CD4-positive, alpha-beta T cell treated with Interleukin-15 for 1 hour (primary cell): ENCODE data around the gene LRRC39.
"Not testable (repeated sequence)": the region's sequence is repeated elsewhere in the genome, so short reads cannot be mapped to it uniquely, and the experiment has no call there.

Experiments
- DNase-seq: peaks from one replicate; pipeline ENCODE4 v3.0.0-alpha.2; 2020

Gene LRRC39

GRCh38 chr1:100178091-100178490, at the start of gene LRRC39:
LRRC39 (minus strand) TSS chr1:100178256; CDS start chr1:100168516, 9,740 bp downstream.
- no peak for DNase-seq

- no peak for DNase-seq
These were observed 44.4 kb upstream of the LRRC39 start for GRCh38 chr1:100222428-100222827.

- no peak for DNase-seq
These were observed 41.8 kb upstream of the LRRC39 start for GRCh38 chr1:100219883-100220282.

- no peak for DNase-seq
These were observed 41.4 kb upstream of the LRRC39 start for GRCh38 chr1:100219457-100219856.

GRCh38 chr1:100217834-100218233, 39.8 kb upstream of the LRRC39 start:
- no peak for DNase-seq

GRCh38 chr1:100215101-100215500, 37.0 kb upstream of the LRRC39 start:
- DNase-seq: no peak

GRCh38 chr1:100213141-100213540, 35.1 kb upstream of the LRRC39 start:
- no peak for DNase-seq

- DNase-seq: no peak
These were observed 28.2 kb upstream of the LRRC39 start for GRCh38 chr1:100206301-100206700.

GRCh38 chr1:100205593-100205992, 27.5 kb upstream of the LRRC39 start:
- not testable (repeated sequence) for DNase-seq

GRCh38 chr1:100205103-100205502, 27.0 kb upstream of the LRRC39 start:
- DNase-seq: not testable (repeated sequence)

GRCh38 chr1:100202703-100203102, 24.6 kb upstream of the LRRC39 start:
- DNase-seq: not testable (repeated sequence)

GRCh38 chr1:100200060-100200459, 22.0 kb upstream of the LRRC39 start:
- not testable (repeated sequence) for DNase-seq

GRCh38 chr1:100198596-100198995, 20.5 kb upstream of the LRRC39 start:
- no peak for DNase-seq

GRCh38 chr1:100188617-100189016, 10.6 kb upstream of the LRRC39 start:
- DNase-seq: no peak

GRCh38 chr1:100187912-100188311, 9.9 kb upstream of the LRRC39 start:
- no peak for DNase-seq

- DNase-seq: peak; percentile 18
These were observed 6.5 kb upstream of the LRRC39 start for GRCh38 chr1:100184536-100184935.

- no peak for DNase-seq
These were observed 5.3 kb upstream of the LRRC39 start for GRCh38 chr1:100183370-100183769.

- DNase-seq: no peak
These were observed 588 bp downstream of the LRRC39 start for GRCh38 chr1:100177295-100178041.

GRCh38 chr1:100168051-100168450, 10.0 kb downstream of the LRRC39 start:
- no peak for DNase-seq

GRCh38 chr1:100164702-100165101, 13.4 kb downstream of the LRRC39 start:
- no peak for DNase-seq

GRCh38 chr1:100164216-100164615, 13.8 kb downstream of the LRRC39 start:
- DNase-seq: no peak

GRCh38 chr1:100162881-100163280, 15.2 kb downstream of the LRRC39 start:
- no peak for DNase-seq

GRCh38 chr1:100152271-100152670, 25.8 kb downstream of the LRRC39 start:
- no peak for DNase-seq

- no peak for DNase-seq
These were observed 26.4 kb downstream of the LRRC39 start for GRCh38 chr1:100151679-100152078.

GRCh38 chr1:100147875-100148274, 30.2 kb downstream of the LRRC39 start:
- no peak for DNase-seq
